ENCODE data around the gene CLIP4. TPM values are rescaled to one million over a fixed set of nuclear protein-coding genes. Genes with fewer than 3 reads are reported as not detected.

Gene CLIP4
- total RNA-seq, 1 experiment from 2014 or later = 0.39 TPM

- TF ChIP-seq FOXP1 (CRISPR knock-in tag; IDR thresholded peaks at IDR 0.05; ENCODE audit: borderline replicate concordance) (no peak), ZNF396 (CRISPR knock-in tag; IDR thresholded peaks at IDR 0.05; ENCODE audit: borderline replicate concordance) (no peak), ZNF416 (CRISPR knock-in tag; IDR thresholded peaks at IDR 0.05) (no peak), NR3C1 (CRISPR knock-in tag; conservative IDR thresholded peaks at IDR 0.05; ENCODE audit: low read depth) (no peak), CREM (CRISPR knock-in tag; IDR thresholded peaks at IDR 0.05) (no peak), ATF2 (CRISPR knock-in tag; IDR thresholded peaks at IDR 0.05; ENCODE audit: borderline replicate concordance, low read depth) (no peak), SMAD3 (CRISPR knock-in tag; IDR thresholded peaks at IDR 0.05; ENCODE audit: borderline replicate concordance) (no peak), IRF2 (CRISPR knock-in tag; IDR thresholded peaks at IDR 0.05; ENCODE audit: borderline replicate concordance, low read depth) (no peak), KAT7 (CRISPR knock-in tag; IDR thresholded peaks at IDR 0.05; ENCODE audit: borderline replicate concordance) (no peak)
These were observed 48.8 kb upstream of the CLIP4 start (continued) for GRCh38 chr2:29066271-29066860.

GRCh38 chr2:29066997-29067605 is 48.1 kb upstream of the CLIP4 start:
- Mint-ChIP-seq H3K36me3 (no peaks in the 10 kb centered on the region), H3K9me3 (no peaks in the 10 kb centered on the region), H3K4me3 (no peak overlapping the region), H3K4me1 (peaks cover 15% of the 10 kb centered on the region), H3K27ac (no peak overlapping the region), H3K27me3 (ENCODE audit: low read depth) (no peaks in the 10 kb centered on the region)
- CTCF ChIA-PET = no interaction called here
- DNase-seq (ENCODE audit: low spot score) = no peak
- no peak for ATAC-seq
- TF ChIP-seq FOXK1 (CRISPR knock-in tag; IDR thresholded peaks at IDR 0.05) (no peak), ZBTB43 (CRISPR knock-in tag; IDR thresholded peaks at IDR 0.05) (no peak), PREB (CRISPR knock-in tag; IDR thresholded peaks at IDR 0.05; ENCODE audit: borderline replicate concordance) (no peak), ATF3 (CRISPR knock-in tag; conservative IDR thresholded peaks at IDR 0.05) (no peak), ZBTB21 (CRISPR knock-in tag; IDR thresholded peaks at IDR 0.05; ENCODE audit: borderline replicate concordance) (no peak), ZNF281 (CRISPR knock-in tag; IDR thresholded peaks at IDR 0.05) (no peak), E2F5 (CRISPR knock-in tag; IDR thresholded peaks at IDR 0.05) (no peak), NFE2L1 (CRISPR knock-in tag; IDR thresholded peaks at IDR 0.05) (no peak), MYBL2 (CRISPR knock-in tag; IDR thresholded peaks at IDR 0.05) (no peak), ZSCAN18 (CRISPR knock-in tag; IDR thresholded peaks at IDR 0.05) (no peak), CREM (CRISPR knock-in tag; IDR thresholded peaks at IDR 0.05) (no peak)
- POLR2A ChIA-PET = no interaction called here
